Activated T-helper 1 cell treated with anti-CD3 and anti-CD28 coated beads, Interleukin-2, amount 50 U/mL, for 16 hours (primary cell): Measurements from ENCODE around the gene MKRN1.
"Not testable (repeated sequence)": the region's sequence is repeated elsewhere in the genome, so short reads cannot be mapped to it uniquely, and the experiment has no call there.

Source experiments
- DNase-seq, 2 donors: peaks; one replicate each; pipeline ENCODE4 v3.0.0-alpha.2; 2020; ENCODE audit warnings: low read depth in 1 of 2, low spot score in 1 of 2

Gene MKRN1, protein sequence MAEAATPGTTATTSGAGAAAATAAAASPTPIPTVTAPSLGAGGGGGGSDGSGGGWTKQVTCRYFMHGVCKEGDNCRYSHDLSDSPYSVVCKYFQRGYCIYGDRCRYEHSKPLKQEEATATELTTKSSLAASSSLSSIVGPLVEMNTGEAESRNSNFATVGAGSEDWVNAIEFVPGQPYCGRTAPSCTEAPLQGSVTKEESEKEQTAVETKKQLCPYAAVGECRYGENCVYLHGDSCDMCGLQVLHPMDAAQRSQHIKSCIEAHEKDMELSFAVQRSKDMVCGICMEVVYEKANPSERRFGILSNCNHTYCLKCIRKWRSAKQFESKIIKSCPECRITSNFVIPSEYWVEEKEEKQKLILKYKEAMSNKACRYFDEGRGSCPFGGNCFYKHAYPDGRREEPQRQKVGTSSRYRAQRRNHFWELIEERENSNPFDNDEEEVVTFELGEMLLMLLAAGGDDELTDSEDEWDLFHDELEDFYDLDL

DNA sequence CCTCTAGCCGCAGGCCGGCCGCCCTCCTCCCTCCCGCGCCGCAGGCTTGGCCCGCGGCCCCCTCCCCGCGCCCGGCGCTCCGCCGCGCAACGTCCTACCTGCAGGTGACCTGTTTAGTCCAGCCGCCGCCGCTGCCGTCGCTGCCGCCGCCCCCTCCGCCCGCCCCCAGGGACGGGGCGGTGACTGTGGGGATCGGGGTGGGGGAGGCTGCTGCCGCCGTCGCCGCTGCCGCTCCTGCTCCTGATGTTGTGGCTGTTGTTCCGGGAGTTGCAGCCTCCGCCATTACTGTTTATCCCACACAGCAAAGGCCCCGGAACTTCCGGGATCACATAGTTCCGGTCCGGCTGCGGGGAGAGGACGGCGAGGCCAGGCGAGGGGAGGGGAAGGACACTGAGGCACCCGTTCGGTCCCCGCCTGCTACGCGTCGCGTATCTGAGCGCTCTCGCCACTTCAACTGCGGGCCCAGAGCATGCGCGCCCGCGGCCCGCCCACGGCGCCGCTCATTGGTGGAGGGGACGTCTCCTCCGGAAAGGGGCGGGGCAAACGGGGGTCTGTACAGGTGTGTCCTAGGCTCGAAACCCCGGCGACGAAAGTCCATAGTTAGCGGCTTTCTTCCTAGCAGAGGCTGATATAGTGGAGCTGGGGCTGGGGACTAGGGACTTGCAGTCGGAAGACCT lies at the start of gene MKRN1:
Gene MKRN1, minus strand, starts transcription at position 444 of the 677 bp plus-strand sequence. Its CDS starts 161 bp downstream, at position 283.
- DNase-seq, result peak; percentile 86 to 89

DNA sequence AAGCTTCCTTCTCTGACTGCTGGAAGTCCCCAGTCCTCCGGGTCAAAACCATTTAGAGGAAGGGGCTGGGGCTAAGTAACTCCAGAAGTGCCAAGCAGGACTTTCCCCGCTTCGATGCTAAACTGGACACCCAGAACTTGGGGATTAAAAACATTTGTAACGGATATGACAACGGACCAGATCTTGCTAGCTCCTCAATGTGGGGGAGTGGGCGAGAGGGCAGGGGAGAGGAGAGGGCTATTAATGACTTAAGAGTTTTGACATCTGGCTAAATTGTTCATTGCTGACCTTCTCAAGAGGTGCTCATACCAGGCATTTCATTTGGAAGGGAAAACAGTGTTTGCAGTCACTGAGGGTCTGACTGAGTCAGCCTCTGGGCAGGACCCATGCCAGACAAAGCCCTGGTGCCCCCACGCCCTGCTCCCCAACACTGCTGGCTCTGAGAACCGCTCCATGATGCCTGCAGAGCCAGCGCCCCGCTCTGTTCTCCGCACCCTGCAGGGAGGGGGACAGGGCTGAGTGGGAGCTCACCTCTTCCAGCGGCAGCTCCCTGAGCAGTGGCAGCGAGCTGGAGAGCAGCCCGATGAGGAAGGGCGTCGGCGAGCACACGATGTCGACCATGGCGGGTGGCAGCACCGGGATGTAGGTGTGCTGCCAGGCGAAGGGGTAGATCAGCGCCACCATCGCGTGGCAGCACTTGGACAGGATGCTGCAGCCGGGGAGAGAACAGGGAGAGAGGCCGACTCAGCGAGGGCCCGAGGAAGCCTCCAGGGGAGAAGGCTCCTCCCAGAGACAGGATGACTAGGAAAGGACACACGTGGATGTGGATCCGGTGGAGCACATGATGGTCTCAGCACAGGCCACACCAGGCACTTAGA lies 47.7 kb upstream of the MKRN1 start:
- no peak for DNase-seq

DNA sequence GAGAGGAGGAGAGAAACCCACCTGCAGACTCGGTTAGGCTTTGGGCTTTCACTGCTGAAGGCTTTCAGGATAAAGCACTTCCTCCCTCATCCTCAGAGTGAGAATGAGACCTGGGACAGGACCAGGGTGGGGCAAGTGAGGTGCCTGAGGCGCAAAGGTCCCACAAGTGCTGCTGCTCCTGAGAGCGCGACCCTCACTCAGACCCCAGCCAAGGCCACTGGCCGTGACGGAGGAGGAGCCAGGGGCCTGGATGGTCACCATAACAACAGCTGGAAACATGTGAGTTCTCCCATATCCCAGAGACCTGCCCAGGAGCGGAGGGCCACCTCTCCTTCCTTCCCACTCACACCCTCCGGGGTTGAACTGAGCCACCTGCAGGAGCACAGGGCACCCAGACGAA lies 46.9 kb upstream of the MKRN1 start:
- DNase-seq, result no peak

DNA sequence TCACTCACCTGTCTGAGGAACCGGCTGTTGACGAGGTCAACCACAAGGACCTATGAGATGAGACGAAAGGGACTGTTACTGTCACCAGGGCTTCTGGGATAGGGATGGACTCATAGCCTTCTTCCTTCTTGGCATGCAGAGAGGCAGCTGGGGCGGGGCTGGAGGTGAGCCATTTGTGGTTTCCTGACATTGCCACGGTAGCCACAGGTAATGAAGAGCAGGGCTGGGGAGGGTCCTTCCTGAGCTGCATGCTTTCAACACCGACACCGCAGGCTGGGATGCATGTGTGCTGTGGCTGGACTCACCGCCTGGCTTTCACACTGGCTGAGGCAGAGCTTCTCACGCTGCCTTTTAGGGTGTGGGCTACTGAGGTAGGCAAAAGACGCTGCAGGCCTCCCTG lies 46.4 kb upstream of the MKRN1 start:
- DNase-seq, result peak in 1 of 2 donors; percentile 11

DNA sequence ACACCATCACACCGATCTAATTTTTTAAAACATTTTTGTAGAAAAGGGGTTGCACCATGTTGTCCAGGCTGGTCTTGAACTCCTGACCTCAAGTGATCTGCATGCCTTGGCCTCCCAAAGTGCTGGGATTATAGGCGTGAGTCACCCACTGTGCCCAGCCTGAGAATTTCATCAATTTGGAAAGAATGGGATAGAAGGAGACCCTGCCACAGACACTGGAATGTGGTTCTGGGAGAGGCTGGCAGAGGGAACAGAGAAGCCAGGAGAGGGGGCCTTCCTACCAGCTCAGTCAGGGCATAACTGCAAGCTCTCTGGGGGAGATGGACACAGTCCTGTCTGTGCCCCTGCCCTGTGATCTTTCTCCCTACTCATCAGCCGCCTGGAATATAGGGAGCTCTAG lies 42.1 kb upstream of the MKRN1 start:
- DNase-seq, result no peak

DNA sequence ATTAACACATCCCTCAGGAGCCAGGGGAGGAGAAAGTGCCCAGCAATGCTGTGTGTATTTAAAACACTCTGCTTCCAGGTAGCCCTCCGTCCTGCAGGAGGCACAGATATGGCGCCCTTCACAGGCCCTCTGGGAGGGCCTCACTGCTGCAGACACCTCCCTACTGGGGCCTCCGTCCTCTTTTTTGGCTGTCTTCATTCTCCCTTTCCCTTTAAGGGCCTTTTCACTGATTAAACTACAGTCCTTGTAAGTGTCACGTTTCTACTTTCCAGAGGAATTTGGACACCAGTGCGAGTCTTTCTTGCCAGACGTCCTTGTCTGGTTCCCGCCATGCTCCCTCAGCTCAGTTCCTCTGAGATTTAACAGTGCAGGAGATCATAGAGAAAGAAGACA lies 39.7 kb upstream of the MKRN1 start:
- no peak for DNase-seq

DNA sequence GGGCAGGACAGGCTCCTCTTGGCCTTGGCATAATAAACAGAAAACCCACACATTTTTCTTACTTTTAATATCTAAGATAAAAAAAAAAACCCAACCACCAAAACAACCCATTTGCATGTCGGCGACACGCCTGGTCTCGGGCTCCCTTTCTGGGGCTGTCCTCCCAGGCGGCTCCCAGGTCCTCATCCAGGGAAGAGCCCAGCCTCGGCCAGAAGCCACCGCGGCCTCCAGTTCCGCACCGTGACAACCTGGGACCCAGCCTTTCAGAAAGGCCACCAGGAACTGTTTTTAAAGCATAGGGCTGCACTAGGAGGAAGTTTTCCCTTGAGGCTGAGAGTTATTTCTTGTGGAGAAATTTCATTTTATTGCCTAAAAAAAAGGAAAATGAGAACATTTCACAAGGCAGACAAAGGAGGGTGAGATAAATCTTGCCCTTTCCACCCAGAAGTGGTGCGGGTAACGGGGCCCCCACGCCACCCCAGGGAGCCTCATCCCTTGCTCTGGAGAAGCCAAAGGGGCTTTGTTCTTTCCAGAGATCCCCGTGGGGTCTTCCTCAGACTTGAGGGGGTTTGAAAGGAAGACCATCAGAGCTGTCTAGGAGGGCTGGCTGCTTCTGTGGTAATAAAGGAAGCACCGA lies 39.2 kb upstream of the MKRN1 start:
- DNase-seq, result no peak

DNA sequence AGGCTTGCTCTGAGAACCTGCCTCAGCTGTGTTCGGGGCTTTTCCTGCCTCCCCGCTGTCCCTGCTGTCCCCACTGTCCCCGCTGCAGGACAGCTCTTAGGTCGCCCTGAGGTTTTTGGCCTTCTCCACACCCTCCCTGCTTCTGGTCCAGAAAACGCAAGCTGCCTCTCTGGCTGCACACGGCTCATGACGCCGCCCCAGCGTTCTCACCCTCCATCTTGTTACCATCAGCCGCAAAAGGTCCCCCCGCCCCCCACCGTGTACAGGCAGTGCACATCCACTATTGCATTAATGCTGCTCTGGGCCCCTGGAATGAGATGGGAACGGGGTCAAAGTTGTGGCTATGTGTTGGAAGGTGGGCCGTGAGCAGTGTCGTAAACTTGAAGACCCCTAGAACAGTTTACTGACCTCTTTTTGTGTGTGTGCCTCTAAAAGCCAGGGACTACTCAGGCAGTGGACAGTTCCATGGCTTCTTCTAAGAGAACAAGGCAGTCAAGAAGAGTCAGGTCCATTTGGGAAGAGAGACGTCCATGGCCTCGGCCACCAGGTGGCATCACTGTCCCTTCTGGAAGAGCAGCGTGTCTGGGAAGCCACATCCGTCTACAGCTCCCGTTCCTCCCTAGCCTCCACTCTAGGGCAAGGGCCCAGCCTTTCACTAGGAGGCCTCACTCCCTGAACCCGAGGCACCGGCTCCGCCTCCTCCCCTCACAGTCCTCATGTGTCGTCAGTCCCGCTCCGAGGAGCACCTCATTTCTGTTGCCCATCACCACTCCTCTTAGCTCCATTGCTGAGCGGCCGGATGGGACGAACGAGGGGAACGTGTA lies 38.5 kb upstream of the MKRN1 start:
- DNase-seq, result peak; percentile 37 to 47

DNA sequence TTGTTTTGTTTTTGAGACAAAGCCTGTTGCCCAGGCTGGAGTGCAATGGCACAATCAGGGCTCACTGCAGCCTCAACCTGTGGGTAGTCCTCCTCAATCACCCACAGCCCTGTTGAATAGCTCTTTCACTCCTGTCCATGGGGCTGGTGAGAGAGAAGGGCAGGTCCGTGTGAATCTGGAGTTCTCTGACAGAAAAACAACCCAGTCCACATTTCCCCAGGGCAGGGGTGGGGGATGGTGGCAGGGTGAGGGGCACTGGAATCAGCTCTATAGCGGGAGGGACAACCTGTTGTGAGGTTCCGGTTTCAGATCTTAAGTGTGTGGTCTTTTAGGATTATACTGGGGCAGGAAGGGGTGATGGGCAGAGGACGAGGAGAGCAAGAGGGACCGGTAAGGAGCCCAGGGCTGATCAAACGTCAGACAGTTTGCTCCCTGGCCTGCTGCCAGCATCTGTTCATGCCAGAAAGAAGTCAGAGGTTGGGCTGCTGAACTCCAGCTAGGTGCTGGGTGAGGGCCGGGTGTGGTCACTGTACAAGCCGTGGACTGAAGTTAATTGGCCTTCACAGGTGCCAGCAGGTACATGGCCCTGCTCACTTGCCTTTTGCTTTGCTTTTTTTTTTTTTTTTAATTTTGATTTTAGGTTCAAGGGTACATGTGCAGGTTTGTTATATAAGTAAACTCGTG lies 33.2 kb upstream of the MKRN1 start:
- no peak for DNase-seq

DNA sequence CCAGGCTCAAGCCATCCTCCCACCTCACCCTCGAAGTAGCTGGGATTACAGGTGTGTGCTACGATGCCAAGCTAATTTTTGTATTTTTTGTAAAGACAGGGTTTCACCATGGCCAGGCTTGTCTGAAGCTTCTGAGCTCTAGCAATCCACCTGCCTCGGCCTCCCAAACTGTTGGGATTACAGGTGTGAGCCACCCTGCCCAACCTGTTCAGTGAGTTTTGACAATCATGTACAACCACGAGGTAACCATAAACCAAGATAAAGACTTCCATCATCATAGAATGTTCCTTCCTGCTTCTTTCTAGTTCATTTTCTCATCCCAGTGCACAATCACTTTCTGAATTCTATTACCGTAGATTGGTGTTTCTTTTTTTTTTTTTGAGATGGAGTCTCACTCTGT lies 30.5 kb upstream of the MKRN1 start:
- DNase-seq, result no peak

DNA sequence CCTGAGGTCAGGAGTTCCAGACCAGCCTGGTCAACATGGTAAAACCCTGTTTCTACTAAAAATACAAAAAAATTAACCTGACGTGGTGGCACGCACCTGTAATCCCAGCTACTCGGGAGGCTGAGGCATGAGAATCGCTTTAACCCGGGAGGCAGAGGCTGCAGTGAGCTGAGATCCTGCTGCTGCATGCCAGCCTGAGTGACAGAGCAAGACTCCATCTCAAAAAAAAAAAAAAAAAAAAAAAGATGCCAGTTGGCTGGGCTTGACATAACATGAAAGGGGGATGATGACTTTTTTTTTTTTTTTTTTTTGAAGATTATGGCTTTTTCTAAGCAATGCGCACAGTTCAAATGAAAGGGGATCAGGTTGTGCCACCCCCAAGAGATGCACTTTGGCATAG lies 28.3 kb upstream of the MKRN1 start:
- not testable (repeated sequence) for DNase-seq

DNA sequence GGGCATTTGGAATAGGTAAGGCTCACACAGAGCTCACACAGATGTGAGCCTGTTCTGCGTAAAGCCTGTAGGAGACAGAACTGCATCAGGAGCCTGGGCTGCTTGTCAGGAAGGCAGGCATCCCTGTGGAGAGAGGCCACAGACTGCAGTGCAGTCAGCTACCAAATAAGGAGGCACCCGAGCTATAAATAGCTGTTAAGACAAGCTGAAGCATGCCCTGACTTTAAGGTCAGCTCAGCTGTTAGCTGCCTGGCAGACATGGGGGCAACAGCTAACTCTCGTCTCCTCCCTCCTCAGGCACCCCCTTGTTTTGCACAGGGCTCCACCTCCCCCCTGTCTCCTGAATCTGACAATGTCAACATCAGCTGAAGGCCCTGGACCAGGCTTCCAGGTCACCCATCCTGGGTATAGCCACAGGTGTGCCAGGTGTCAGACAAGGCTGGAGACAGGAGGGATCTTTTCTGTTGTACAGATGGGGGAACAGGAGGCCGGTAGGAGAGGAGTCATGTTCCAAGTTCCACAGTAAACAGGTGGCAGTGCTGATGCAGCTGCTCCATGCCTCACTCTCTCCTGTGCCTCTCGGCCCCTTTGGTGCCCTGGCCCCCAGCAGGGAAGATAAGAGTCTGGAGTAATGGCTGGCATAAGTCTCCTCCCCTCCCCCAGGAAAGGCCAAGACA lies 27.6 kb upstream of the MKRN1 start:
- DNase-seq, result no peak

DNA sequence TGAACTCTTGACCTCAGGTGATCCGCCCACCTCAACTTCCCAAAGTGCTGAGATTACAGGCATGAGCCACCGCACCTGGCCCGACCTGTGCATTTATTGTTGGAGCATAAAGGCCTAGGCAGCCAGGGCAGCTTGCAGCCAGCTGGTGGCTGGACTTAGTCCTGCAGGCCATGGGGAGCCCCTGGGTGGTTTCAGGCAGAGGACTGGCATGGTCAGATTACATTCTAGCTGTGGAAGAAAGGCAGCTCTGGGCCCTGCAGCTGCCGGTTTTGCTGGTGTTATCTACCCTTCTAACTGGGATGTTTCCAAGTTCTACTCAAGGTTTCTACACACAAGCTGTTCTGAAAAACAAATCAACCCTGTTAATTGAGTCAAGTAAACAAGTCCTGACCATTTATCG lies 22.7 kb upstream of the MKRN1 start:
- DNase-seq, result no peak

DNA sequence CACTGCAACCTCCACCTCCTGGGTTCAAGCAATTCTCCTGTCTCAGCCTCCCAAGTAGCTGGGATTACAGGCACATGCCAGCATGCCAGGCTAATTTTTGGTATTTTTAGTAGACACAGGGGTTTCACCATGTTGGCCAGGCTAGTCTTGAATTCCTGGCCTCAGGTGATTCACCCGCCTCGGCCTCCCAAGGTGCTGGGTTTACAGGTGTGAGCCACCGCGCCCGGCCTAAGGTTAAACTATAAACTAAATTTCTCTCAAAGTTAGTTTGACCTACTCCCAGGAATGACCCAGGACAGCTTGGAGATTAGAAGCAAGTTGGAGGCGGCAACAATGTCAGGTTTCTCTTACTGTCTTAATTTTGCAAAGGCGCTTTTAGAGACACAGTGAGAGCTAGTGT lies 18.5 kb upstream of the MKRN1 start:
- DNase-seq, result not testable (repeated sequence)

DNA sequence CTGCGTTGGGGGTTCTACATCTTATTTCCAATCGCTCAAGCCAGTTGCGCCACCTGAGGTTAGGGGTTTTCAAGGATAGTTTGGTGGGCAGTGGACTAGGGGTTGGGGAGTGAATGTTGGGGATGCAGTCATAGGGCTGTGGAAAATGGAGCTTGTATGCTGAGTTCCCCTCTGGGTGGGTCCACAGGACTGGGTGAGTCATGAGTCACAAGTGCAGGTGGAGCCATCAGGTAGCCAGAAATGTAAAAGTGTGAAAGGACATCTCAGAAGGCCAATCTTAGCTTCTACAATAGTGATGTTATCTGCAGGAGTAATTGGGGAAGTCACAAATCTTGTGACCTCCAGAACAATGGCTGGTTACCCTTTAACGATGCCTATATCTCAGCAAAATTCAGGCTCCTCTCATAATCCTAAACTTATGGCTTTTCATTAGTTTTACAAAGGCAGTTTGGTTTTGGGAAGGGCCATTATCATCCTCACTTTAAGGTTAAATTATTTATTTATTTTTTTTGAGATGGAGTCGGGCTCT lies 18.0 kb upstream of the MKRN1 start:
- DNase-seq, result no peak

DNA sequence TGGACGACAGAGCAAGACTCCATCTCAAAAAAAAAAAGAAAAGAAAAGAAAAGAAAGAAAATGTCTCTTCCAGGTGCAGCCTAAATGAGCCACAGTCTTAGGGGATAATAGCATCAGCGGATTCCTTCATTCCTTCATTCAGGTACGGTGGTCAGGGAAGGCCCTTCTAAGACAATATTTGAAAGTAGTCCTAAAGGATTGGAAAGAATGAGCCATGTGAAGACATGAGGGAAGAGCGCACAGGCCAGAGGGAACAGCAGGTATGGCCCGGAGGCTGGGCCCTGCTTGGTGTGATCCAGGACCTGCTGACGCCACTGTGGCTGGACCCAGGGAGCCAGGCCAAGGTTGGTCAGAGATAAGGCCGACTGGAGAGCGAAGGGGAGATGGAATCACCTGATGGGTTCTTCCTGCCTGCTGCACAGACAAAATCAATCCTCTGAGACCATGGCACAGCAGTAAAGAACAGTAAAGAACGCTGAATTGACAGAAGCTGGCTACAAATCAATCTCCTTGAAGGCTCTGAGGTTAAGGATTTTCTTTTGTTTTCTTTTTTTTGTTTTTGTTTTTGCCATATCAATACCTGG lies 16.3 kb upstream of the MKRN1 start:
- no peak for DNase-seq

DNA sequence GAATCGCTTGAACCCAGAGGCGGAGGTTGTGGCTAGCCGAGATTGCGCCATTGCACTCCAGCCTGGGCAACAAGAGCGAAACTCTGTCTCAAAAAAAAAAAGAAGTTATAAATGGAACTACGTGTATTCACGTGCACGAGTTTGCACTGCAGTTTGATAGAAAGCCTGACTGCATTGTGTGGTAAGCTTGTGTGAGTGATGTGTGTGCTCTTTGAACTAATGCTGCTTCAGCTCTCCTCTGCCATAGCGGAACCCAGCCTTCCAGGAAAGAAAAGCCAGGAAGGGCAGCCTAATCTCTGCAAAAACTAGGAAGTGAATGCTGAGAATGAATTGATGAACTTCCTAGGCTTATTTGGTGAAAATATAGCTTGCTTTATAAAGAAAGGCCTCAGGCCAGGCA lies 15.6 kb upstream of the MKRN1 start:
- no peak for DNase-seq

DNA sequence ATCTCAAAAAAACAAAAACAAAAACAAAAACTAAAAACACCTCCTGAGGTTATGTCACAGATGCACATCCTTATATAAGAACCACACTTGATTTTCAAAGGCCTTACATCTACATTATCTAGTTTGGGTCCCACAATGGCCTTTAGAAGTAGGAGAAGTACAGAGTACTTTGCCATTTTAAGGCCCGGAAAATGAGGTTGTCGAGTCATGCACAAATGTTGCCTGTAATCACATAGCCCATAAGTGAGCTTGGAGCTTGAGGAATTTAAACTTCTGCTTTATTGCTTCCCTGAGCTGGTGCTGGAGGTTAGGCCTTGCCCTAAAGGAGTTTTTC lies 9.7 kb upstream of the MKRN1 start:
- DNase-seq, result no peak
